Measurements from ENCODE around the gene CELF3.
A peak's percentile ranks its signal among the peaks of the same experiment; 100 is the strongest.

Gene CELF3

DNA sequence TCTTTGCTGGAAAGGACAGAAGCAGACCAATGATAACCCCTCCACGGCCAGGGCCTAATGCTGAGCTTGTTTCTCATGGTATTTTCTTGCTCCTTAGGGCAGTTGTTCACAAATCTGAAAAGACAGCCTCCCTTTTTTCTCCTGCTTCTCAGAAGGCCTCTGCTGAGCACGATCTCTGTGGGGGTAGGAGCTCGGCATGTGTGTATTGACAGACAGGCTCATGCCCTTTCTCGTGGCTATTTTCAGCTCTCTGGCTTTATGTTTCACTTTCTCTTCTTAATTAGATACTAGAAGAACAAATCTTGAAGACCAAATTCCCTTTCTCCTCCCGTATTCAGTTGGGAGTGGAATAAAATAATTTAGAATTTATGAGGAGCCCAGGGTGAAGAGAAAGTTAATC, 4.0 kb upstream of the CELF3 start:
- no peak for DNase-seq

DNA sequence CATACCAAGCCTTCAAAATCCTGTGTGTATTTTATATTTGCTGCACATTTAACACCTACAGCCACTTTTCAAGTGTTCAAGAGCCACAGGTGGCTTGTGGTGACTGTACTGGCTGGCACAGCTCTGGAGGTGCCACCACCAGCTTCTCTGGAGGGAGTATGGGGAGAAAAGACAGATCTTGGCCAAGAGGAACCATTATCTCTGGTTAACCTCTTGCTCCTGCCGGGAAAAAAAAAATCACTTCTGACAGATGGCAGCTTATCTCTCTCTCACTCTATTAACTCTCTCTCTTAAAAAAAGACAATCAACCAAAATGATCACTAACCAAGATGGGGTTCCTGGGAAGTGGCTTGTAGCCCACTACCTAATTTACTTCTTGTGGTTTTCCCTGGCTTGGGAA, 3.5 kb upstream of the CELF3 start:
- no peak for DNase-seq

DNA sequence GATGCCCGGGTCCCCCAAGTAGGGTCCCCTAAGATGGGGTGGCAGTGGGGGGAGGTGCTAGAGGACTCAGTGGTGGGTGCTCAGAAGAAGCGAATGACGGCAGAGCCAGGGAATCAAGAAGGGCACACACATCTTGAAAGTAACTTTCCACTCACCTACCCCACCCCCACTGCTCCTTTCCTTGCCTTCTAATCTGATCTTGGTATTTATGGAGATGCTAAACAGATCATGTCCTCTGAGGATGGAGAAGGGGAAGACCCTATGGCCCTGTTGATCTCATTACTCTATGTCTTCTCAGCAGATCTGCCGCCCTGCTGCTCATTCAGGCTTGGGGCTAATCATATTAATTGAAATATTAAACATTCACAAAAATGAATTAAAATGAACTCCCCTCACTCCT, 2.1 kb upstream of the CELF3 start:
- no peak for DNase-seq

DNA sequence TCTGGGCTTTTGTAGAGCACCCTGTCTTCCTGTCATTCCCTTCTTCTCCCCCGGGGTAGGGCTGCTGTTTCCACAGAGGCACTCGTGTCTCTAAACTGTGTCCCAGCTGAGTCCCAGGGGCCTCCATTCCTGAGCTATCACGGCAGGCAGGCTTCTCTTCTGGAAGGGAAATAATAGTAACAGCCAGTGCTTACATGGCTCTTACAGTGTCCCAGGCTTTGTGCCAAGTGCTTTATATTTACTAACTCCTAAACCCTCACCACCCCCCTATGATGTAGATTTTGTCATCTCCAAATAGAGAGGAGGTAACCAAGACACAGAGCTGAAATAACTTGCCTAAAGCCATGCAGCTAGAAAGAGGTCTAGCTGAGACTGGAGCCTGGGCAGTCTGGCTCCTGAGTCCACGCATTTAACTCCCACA, 1.4 kb upstream of the CELF3 start:
- DNase-seq, result no peak

DNA sequence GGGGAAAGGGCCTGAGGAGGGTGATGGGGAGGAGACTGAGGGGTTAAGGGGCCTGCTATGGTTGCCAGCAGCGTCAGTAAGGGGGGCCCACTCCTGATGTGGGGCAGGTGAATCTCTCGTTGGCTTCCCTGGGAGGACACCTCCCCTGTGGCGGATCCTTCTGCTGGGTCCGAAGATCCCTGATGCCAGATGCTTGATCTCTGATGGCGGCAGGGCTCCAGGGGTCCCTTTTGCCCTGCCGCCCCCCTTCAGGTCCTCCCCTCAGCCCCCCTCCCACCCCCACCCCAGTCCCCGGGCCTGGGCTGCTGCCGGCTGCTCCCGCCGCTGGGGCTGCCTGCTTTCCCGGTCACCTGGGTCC, 219 bp downstream of the CELF3 start:
- DNase-seq, result no peak

DNA sequence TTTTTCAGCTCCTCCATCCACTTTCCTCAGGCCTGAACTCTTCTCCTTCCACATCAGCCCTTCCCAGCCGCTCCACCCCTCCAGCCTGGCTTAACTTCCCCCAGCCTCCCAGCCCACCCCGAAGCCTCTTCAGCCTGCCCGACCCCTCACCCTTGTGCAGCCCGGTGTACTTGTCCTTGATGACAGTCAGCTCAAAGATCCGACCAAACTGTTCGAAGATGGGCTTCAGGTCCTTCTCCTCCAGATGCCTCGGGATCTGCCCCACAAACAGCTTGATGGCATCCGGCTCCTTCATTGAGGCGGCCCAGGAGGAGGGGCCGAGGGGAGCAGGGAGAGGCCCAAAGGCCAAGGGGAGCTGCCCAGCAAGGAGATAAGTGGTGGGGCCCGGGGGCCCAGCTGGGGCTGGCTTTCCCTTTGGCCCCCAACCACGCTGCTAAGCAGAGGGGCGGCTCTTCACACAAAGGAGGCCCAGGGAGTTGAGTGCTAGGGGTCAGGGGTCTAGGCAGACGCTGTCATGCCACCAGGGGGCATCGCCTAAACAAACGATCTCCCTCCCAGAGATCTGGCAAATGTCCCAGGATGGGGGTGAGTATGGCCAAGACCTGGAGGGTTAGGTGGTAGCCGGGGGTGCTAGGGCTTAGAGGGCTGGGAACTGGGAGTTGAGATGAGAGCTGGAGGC, 738 bp downstream of the CELF3 start:
- DNase-seq, result no peak

DNA sequence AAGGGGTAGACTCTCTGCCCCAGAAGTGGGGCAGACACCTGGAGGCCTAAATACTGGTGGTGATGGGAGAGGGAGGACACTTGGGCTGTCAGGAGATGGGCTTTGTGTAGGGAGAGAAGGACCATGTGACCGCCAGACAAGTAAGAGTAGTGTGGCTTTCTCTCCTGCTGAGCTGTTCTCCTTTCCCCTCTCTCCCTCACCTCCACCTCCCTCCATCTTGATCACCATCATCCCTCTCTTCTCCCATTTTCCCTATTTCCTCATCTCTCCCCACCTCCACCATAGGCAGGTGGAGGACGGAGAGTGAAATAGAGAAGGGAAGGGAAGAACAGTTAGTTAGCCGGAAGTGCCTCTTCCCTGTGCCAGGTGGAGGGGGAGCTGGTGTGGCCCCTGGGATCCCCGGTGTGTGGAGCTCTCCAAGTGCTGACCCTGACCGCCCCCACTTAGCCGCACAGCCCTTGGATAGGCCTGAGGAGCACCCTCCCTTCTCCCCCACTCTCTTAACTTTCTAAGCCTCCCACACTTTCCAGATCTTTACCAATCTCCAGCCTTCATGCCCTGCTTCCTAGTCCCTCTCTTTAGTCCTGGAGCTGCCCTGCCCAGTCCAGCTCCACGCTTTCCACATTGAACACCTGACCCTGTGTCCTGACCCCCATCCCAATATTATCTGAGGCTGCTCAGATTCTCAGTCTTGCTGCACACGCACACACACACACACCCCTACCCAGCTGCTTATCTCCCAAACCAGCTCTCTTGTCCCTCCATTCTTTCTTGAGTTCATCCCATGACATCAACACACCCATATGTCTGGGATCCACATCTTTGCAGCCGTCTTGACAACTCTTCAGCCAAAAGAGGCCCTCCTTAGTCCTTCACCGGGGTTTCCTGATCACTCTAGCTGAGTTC, 1.5 kb downstream of the CELF3 start:
- DNase-seq, result no peak

DNA sequence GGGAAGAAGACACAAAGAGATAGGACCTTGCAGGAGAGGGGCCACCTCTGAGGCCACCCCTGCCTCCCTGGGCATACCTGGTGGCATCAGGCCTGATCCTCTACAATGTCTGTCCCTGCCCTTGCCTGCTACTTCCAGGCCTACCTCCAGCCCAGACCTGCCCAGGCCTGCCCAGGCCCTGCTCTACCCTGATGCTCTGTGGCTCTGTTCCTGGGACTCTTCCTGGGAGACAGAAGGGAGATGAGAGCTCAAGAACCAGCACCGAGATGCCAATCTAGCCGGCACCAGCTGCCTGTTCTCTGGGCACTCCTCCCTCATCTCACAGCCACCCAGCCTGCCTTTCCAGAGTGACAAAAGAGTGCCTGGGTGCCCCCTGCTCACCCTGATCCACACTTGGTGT, 2.7 kb downstream of the CELF3 start:
- no peak for DNase-seq

DNA sequence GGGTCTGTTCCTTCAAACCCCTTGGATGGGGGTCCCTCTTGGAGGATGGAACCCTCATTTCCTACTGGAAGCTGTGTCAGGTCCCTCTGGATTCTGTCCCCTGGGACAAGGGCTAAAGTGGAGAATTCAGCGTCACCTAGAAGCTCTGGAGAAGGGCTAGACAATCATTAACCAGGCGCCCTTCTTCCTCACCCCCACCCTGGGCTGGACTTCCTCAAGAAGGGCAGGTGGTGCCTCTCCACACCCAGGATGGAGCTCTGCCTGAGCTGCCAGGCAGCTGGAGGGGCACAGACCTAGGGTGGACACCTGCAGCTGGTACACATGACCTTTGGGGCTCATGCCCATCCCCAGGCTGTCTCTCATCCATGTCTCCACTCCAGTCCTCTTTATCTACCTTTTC, 3.6 kb downstream of the CELF3 start:
- no peak for DNase-seq

DNA sequence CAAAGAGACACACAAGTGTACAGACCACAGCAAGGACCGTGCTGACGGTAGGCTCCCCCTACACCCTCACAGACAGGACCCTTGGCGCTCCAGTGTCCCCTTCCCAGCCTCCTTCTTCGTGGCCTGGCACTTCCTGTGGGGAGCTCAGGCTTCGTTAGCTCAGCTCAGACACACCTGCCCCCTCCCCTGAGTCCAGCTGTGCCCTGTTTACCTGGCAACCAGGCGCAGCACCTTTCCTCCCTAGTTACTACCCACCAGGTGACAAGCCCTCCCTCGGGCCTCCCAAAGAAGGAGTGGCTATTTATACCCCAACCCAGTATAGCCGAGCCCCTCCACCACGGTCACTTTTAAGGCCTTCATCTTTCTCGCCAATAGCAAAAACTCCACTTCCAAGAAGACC, 4.7 kb downstream of the CELF3 start:
- DNase-seq, result no peak

DNA sequence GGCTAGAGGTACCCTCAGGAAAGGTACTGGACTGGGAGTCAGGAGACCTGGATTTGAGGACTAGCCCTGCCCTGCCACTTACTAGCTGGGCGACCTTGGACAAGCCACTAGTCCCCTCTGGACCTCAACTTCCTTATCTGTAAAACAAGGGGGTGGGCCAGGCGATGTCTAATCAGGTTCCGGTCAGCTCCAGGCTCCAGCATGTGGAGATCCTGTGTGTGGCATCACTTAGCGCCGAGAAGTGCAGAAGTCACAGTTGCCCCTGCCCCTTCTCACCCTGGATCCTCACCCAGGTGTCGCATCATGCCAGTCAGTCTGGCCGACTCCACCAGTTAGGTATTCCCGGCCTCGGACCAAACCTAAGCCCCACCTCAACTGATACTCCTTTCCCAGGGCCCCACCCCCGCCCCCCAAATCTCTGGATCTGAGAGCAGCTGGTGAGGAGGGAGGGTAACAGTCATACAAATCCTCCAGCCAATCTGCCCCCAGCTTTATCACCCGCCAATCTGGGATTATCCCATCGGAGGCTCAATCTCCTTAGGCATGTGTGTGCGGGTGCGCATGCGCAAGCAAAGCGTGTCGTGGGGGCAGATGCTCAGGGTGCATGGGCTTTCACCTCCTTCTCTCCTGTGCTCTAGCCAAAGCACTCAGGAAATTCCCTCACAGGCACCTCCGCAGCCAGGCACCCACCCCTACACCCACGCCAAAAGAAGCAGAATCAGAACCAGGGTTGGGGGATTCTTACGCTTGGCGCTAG, 5.4 kb downstream of the CELF3 start:
- no peak for DNase-seq

DNA sequence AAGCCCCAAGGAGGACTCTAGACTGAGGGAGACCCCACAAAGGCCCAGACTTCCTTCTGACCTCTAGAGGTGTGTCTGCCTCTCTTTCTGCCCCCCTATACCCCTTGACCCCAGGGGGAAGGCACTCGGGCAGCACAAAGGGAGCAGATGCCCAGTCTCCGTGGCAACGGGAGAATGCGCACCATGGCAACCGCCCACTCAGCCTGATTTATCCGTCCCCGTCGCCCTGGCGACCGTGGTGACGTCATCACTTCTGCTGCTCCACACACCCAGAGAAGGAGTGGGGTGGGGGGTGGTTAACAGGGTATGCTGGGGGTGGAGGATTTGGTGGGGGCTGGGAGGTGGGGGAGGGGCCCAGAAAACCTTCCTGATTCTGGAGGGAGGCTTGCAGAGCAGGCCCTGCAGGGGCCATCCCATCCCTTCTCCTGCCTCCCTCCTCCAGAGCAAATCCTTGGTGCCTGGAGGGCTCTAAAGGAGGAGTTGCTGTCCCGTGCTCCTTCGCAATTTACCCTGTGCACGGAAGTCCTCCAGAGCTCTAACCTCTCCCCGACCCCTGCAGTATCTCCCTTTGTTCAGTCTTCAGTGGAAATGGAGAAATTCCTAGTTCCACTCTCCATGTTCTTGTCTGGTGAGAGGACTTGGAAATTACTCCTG, 6.3 kb downstream of the CELF3 start:
- DNase-seq, result peak; percentile 28

DNA sequence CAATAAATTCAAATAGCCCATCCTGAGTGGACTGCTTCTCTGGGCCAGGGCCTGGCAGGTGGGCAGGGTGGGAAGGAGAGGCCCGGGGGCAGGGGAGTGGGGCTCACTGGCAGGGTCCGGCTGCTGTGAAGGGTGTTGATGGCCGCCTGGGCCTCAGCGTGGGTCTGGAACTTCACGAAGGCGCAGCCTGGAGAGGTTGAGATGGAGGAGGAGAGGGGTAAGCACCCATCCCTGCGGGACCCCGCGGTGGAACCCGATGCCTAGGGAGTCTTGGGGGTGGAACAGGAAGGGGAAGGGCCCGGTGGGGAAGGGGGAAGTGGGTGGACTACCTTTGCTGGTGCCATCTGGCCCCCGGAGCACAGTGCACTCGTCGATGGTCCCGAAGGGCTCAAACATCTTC, 7.7 kb downstream of the CELF3 start:
- DNase-seq, result no peak

DNA sequence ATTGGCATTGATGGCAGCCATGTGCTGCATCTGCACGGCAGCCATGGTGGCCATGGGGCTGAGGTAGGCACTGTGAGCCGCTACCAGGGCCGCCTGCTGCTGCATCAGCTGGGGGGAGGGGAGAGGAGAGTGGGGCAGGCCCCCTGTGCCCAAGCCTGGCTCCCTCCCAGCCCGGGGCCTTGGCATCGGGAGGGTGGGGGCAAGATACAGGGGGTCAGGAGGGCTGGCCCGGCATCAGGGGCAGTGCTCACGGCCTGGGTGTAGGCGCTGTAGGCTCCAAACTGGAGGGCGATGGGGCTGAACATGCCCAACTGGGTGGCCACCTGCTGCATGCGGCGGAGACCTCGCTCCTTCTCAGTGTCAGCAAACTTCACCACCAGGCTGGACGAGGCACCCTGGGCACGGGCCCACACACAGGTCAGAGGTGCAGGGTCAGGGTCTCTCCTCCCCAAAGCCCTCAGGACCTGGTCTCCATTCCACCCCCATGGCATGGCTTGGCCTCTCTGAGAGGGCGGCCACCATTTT, 9.0 kb downstream of the CELF3 start:
- no peak for DNase-seq

DNA sequence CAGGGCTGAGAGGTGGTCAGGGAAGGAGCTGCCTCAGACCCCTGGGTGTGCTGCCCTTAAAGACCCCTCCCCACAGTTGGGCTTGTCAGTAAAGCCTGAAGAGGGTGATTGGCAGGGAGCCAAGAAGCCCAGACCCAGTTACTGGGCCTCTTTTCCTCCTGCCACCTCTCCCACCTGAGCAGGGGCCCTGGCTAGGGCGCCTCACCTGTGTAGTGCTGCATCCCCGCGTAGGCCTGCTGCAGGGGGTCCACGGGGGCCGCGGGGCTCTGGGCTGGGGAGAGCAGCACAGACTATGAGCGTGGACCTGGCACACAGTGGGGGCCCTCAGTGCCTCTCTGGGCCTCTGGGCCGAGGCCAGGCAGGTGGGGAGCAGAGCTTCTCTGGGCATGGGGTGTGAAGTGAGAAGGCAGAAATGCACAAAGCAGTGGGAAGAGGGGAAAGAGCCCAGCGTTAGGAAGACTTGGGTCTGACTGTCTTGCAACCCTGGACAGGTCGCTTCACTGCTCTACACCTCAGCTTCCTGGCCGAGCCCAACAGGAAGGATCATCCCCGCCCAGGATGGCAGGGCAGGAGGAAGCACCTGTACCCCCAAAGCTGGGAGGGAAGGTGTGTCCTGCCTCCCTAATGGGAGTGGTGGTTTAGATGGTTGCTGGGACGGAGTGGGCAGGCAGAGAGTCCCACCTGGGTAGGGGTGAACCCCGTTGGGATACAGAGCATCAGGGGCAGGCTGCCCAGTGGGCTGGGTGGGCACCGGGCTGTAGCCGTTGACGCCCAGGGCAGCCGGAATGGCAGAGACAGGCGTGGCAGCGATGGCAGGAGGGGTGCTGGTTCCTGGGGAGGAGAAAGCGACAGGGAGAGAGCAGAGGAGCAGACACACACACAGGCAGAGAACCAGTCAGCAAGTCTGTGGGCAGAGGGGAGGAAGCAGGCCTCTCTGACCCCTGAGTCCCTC, 9.9 kb downstream of the CELF3 start:
- no peak for DNase-seq

DNA sequence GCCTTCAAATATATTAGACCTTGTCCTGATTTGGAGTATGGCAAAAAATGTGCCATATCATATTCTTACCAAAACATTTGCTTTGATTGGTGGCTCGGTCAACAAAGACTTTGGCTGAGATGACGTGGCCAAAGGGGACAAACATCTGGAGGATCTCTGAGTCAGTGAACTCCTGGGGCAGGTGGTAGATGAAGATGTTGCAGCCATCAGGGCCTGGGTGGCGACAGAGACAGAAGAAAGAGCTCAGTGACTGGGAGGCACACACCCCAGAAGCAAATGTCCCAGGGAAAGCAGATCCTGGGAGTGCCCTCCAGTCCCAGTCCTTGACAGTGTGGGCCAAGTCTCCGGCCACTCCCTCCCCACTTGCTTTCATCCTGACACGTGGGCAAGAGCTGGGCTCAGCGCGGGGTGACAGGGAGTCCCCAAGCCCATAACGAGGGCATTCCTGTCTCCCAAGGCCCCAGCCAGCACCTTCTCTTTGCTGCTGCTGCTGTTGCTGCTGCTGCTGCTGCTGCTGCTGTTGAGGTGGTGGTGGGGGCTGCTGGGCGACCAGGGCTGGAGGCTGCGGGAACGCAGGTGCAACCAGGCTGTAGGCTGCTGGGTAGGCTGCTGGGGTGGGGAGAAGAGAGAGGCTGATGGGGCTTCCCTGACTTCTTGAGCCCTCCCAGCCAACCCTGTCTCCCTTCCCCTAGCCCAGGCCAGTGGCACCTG, 10.7 kb downstream of the CELF3 start:
- no peak for DNase-seq

DNA sequence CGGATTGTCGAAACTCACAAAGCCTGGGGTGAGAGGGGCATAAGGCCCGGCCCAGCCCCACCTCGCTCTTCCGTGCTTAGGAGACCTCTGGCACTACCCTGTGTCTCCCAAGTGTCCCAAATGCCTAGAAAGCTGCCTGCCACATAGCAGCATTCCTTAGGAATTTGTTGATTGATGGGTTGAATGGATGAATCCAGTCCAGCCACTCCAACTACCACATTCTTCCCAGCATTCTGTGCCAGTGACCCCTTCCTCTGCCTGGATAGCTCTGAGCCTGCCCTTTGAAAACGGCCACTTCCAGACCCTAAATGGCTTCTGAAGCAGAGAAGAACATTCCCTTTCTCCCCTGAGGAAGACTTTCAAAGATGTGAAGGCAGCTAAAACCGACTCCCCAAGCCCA, 11.5 kb downstream of the CELF3 start:
- no peak for DNase-seq

DNA sequence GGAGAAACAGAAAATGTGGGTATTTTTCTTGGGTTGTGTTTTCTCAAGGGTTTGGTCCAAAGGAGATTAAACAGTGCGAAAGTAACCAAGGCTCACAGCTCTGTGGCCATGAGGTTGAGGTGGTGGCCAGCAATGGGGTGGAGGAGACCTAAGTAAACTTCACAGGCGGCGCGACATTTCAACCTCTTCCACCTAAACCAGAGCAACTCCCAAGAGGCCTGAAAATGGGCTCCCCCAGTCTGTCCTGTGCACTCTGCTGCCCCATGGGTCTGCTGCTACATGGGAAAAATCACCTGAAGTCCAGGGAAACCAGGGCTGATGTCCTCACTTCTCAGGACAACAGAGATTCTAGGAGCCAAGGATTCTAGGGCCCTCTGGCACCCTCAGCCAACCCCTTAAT, 12.4 kb downstream of the CELF3 start:
- DNase-seq, result no peak

DNA sequence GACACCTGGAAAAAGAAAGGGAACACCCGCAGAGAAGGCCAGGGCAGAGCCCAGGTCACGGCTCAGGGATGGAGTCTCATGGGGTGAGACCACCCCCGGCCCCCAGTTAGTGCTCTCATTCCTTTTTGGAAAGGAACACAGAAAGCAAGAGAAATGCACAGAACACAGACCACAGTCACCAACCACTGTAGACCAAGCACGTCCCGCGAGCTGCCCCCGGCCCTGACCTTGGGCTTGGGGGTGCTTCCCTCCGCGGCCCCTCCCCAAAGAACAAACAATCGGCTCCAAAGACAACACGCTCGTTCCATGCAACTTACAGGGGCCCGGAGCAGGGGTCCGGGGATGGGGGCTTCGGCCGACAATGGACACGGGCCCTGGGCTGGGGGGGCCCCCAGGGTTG, 12.8 kb downstream of the CELF3 start:
- DNase-seq, result no peak

DNA sequence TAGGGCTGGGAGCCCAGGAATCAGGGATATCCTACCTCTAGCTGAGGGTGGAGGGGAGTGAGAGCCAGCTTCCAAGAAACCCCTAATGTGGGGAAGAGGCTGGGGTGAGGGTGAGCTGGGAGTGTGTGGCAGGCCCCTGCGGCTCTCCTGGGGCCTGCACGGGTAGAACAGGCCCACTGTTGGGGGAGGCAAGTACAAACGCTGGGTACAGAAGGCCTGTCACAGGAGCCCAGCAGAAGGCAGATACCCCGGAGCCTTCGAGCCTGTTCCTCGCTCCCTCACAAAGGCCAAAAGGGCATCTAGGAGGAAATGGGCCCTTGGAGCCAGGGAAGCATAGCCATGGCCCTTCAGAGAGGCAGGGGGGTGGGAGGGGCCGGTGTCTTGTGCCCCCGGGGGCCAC, 13.7 kb downstream of the CELF3 start:
- DNase-seq, result no peak

DNA sequence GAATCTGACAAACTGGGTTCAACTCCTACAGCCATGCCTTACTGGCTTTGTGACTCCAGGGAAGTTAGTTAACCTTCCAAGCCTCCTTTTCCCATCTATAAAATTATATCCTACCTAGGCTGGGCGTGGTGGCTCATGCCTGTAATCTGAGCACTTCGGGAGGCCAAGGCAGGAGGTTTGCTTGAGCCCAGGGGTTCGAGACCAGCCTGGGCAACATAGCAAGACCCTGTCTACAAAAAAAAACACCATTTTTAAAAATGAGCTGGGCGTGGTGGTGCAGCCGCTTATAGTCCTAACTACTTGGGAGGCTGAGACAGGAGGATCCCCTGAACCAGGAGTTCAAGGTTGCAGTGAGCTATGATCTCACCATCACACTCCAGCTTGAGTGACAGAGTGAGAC, 15.1 kb downstream of the CELF3 start:
- no peak for DNase-seq

Data from stimulated activated naive CD4-positive, alpha-beta T cell treated with Interleukin-2 at 50 U/mL for 16 hours (primary cell).